GM21515 (cell line): ENCODE data around the gene MRPS35.
"Not testable (repeated sequence)": the region's sequence is repeated elsewhere in the genome, so short reads cannot be mapped to it uniquely, and the experiment has no call there.

Experiments
- ATAC-seq: cut with Tn5 transposase; IDR thresholded peaks from one replicate; pipeline ENCODE4 v1.9.1; 2021; ENCODE audit not compliant: unreplicated experiment

The MRPS35 gene

GRCh38 chr12:27707216-27707615 lies 3.4 kb upstream of the MRPS35 start:
- no peak for ATAC-seq

DNA sequence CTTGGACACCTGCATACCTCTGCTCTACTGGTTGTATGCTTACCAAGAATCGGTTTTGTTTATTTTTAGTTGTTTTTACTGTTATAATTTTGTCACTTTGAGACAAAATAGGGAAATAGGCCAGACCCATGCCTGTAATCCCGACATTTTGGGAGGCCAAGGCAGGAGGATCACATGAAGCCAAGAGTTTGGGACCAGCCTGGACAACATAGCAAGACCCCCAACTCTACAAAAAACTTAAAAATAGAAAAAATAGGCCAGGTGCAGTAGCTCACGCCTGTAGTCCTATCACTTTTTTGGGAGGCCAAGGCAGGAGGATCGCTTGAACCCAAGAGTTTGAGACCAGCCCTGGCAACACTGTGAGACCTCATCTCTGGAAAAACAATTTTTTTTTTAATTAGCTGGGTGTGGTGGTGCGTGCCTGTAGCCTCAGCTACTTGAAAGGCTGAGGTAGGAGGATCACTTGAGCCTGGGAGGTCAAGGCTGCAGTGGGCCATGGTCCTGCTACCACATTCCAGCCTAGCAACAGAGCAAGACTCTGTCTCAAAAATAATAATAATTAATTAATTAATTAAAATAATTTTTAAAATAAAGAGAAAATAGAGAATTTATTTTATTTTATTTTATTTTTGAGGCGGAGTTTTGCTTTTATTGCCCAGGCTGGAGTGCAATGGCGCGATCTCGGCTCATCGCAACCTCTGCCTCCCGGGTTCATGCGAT lies 1.3 kb upstream of the MRPS35 start:
- no peak for ATAC-seq

GRCh38 chr12:27709932-27710591 lies 570 bp upstream of the MRPS35 start:
- ATAC-seq: peak; percentile 39

- peak; percentile 18 for ATAC-seq
Measured at GRCh38 chr12:27711317-27711682, 668 bp downstream of the MRPS35 start.

- no peak for ATAC-seq
Measured at GRCh38 chr12:27711967-27712366, 1.3 kb downstream of the MRPS35 start.

DNA sequence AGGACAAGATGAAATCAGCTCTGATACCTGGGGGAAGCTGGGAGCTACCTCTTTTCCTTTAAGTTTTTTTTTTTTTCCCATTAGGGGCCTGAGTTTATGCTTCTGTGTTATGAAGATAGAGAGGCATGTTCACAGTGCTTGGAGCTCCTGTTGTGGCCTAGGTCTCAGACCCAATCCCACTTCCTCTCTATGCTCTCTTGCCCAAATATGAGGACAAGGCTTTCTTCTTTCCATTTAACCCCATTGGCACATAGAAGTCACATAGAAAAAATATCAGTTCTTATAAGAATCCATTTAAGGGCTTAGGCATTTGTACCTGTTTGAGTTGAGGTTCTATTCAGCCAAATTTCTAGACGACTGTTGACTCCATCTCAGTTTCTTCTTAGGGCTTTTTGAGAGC lies 12.6 kb downstream of the MRPS35 start:
- no peak for ATAC-seq

- ATAC-seq: no peak
Measured at GRCh38 chr12:27730097-27730588, 19.5 kb downstream of the MRPS35 start.

DNA sequence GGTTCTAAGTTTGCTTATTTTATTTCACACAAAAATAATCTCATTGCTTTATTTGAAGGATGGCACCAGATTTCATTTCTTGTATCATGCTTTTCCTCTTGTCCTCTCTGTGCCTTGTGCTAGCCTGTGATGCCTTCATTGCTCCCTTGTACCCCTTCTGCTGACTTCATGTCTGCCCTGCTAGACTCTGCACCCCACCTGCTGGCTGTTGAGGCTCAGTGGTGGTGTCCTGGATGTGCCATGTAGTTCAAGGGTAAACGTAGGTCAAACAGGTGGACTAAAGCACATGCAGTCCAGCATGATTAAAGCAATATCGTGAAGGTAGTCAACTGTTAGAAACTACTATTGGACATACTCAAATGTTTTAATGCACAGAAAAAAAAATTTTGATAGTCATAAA lies 21.6 kb downstream of the MRPS35 start:
- no peak for ATAC-seq

- no peak for ATAC-seq
Measured at GRCh38 chr12:27733052-27733656, 22.5 kb downstream of the MRPS35 start.

- ATAC-seq: no peak
Measured at GRCh38 chr12:27733791-27734190, 23.2 kb downstream of the MRPS35 start.

- not testable (repeated sequence) for ATAC-seq
Measured at GRCh38 chr12:27734321-27734720, 23.7 kb downstream of the MRPS35 start.

- ATAC-seq: no peak
Measured at GRCh38 chr12:27743601-27744000, 33.0 kb downstream of the MRPS35 start.

DNA sequence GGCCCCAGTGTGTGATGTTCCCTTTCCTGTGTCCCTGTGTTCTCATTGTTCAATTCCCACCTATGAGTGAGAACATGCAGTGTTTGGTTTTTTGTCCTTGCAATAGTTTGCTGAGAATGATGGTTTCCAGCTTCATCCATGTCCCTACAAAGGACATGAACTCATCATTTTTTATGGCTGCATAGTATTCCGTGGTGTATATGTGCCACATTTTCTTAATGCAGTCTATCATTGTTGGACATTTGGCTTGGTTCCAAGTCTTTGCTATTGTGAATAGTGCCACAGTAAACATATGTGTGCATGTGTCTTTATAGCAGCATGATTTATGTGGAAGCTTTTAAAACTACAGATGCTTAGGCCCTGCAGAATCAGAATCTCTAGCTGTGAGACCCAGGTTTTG lies 35.1 kb downstream of the MRPS35 start:
- ATAC-seq: not testable (repeated sequence)

DNA sequence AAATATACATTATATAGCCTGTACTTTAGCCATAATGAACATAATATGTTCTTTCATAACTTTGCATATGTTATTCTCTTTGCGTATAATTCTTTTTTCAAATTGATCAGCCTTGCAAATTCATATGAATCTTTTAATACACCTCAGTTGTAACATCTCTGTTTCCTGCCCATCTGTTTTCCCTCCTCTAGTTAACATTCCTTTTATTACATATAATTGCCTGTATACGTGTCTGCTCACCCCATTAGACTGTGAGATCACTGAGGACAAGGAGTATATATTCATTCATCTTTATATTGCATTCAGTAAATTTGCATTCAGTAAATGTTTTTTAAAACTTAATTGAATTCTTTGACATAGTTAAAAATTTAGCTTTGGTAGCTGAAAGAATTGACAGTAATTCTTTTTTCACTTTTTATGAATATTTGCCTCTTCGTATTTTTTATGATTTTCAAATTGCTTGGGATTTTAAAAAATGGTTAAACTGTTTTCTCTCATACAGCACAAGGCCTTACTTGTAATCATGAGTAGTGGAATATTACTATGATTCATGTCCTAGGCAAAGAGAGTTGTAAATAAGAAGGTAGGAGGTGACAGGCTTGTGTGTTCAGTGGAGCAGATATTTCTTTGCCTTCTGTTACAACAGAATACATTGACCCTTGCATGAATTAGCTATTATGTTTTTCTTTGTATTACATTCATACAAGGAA lies 36.6 kb downstream of the MRPS35 start:
- ATAC-seq: no peak

DNA sequence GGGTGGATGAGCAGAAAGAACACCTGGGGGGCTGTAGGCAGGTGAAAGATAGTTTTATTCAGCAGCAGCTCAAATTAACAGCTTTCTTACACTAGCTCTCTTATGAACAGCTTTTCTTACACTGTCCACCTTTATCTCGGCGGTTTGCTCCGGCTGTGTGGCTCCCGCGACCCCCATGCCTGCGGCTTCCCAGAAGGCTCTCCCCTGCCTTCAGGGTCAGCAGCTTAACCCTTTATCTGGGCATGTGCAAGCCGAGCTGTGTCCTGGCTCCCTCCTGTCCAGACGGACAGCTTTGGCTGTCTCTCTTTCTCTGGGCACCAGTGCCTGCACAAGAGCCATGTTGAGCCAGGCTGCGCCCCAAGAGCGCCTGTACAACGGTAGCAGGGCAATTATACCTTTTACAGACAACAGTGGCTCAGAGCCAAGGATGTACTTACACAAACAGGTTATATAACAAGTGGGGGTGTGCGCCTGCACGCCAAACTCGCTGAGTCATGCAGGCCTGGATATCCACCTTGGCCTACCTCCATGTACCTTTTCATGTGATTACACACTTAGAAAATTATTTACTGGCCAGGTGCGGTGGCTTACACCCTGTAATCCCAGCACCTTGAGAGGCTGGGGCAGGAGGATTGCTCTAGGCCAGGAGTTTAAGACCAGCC lies 40.9 kb downstream of the MRPS35 start:
- ATAC-seq: no peak

DNA sequence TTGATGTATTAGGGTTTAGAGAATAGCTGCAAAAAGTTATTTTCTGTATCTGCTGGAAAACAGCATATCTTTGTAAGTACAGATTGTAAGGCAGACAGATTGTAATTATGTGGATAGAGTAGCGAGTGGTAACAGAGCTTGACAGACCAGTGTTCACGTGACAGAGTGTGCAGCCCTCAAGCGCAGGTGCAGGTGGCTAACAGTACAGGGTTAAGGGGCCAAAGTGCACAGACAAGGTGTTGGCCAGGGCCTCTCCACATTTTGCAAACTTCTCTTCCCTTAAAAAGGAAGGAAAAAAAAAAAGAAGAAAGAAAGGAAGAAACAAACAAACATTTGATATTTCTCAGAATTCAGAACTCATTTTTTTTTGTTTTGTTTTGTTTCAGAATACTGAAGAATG lies 44.2 kb downstream of the MRPS35 start:
- ATAC-seq: no peak

- ATAC-seq: no peak
Measured at GRCh38 chr12:27756670-27757195, 46.1 kb downstream of the MRPS35 start.

- no peak for ATAC-seq
Measured at GRCh38 chr12:27762757-27763156, 52.1 kb downstream of the MRPS35 start.

DNA sequence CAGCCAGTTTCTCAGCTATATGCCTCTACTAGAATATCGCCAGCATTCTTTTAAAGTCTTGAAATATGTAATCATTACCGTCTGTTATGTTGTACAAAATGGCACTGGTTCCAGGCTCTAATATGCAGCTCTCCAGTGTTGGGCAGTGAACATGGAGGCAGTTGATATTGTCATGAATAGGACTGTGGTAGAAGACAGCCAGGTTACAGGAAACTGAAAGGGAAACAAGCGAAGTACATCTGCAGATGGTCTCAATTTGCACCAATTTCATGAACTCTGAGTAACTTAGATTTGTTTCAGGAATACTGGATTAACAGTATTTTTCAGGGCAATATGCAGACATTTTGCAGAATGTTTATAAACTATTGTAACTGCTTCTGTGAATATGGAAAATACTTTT lies 56.0 kb downstream of the MRPS35 start:
- no peak for ATAC-seq

DNA sequence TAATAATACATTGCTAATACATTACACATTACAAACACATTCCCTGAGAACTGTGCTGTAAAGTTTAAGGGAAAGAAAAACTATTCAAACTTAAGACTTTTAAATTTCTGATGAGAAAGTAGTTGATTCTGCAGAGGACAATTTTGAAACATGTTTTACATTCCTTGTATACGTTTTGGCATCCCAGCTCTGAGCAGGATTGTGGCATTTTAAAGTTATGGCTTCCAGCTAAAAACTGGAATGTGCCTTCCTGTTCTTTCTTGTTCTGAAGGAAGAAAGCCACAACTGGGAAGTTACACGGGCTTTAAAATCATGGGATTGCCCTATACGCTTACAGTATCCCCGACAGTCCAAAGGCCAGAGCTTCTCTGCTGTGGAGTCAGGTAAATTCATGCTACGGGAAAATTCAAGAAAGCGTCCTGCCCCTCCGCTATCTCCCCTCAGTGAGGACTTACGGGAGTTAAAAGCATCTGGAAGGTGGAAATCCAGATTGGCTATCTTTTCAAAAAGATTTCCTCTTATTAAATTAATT lies 58.6 kb downstream of the MRPS35 start:
- ATAC-seq: no peak
